WERI-Rb-1 (cell line): ENCODE results near the gene PIEZO2.

Source experiments
- DNase-seq: peaks from one replicate; pipeline ENCODE4 v3.0.0-alpha.2; 2020
- H3K27ac ChIP-seq: fragments of 250-450 bp; sonication (Bioruptor Pico); 2 replicates; pipeline ENCODE4 v1.5.1; 2020; ENCODE audit warnings: mild to moderate bottlenecking, moderate library complexity
- H3K27me3 ChIP-seq: fragments of 250-450 bp; sonication (Bioruptor Pico); 2 replicates; pipeline ENCODE4 v1.5.1; 2021; ENCODE audit warnings: mild to moderate bottlenecking, low read depth, moderate library complexity; ENCODE audit not compliant: insufficient read depth, severe bottlenecking
- H3K36me3 ChIP-seq: fragments of 250-450 bp; sonication (Bioruptor Pico); 2 replicates; pipeline ENCODE4 v1.5.1; 2020; ENCODE audit warnings: mild to moderate bottlenecking, moderate library complexity
- H3K4me3 ChIP-seq: 2 replicates; pipeline ENCODE4 v1.5.1; 2011; ENCODE audit warnings: low read depth, mild to moderate bottlenecking, control low read depth, low read length
- H3K9me3 ChIP-seq: fragments of 250-450 bp; sonication (Bioruptor Pico); 2 replicates; pipeline ENCODE4 v1.5.1; 2021; ENCODE audit warnings: mild to moderate bottlenecking, moderate library complexity; ENCODE audit not compliant: severe bottlenecking
- CTCF ChIP-seq: IDR thresholded peaks from 2 replicates; pipeline ENCODE4 v1.5.1; 2011; ENCODE audit warnings: low read depth, mild to moderate bottlenecking, control low read depth, inconsistent platforms, low read length

The PIEZO2 gene

DNA sequence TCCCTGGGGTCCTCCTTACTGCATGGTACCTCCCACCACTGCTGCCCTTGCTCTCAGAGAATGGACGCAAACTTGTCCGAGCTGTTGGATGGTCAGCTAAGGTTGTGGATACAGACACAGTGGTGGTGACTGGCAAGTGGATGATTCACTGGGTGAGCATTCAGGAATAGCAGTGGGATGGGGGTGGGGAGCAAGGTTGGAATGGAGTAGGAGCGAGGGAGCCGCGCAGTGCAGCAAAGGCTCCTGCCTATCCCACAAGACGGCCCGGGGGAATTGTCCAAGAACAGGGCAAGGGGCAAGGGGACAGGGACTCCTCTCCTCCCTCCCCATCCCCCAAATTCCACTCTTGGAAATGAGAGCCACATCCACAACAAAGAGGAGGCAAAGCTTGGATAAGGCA, 102.2 kb downstream of the PIEZO2 start:
- H3K27ac ChIP-seq, result no peak overlapping the region
- H3K9me3 ChIP-seq, result no peaks in the 10 kb centered on the region
- no peaks in the 10 kb centered on the region for H3K36me3 ChIP-seq
- no peak for DNase-seq
- peaks cover 2% of the 10 kb centered on the region for H3K27me3 ChIP-seq
- no peak for TF ChIP-seq CTCF
- no peak overlapping the region for H3K4me3 ChIP-seq

DNA sequence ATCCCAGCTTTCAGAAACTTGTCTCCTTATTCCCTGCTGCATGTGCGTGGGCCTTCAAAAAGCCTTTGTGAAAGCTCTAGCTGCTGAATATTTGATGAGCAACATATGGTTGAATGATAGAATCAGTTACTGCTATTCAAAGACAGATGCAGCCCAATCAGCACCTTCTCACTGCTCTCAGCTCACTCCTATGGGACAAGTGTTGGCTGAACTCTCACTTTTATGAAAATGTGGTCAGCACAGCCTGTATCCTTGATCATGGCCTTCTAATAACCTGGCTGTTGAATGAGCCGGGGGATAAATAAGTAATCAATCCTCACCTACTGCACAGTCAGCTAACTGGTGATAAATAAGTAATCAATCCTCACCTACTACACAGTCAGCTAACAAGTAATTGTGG, 103.2 kb downstream of the PIEZO2 start:
- H3K4me3 ChIP-seq, result no peak overlapping the region
- no peaks in the 10 kb centered on the region for H3K36me3 ChIP-seq
- no peak for TF ChIP-seq CTCF
- no peaks in the 10 kb centered on the region for H3K9me3 ChIP-seq
- H3K27me3 ChIP-seq, result peaks cover 2% of the 10 kb centered on the region
- H3K27ac ChIP-seq, result no peak overlapping the region
- no peak for DNase-seq

- Histone ChIP-seq H3K9me3 (no peaks in the 10 kb centered on the region), H3K27me3 (peaks cover 8% of the 10 kb centered on the region)
These were observed 105.7 kb downstream of the PIEZO2 start for GRCh38 chr18:11043694-11044093.

GRCh38 chr18:11042247-11042646, 107.1 kb downstream of the PIEZO2 start:
- H3K27ac ChIP-seq, result no peak overlapping the region
- DNase-seq, result no peak
- no peaks in the 10 kb centered on the region for H3K9me3 ChIP-seq
- H3K36me3 ChIP-seq, result no peaks in the 10 kb centered on the region
- peaks cover 6% of the 10 kb centered on the region for H3K27me3 ChIP-seq
- no peak for TF ChIP-seq CTCF
- no peak overlapping the region for H3K4me3 ChIP-seq

More at GRCh38 chr18:11043694-11044093, 105.7 kb downstream of the PIEZO2 start:
- H3K27ac ChIP-seq, result no peak overlapping the region
- no peak for TF ChIP-seq CTCF
- H3K36me3 ChIP-seq, result no peaks in the 10 kb centered on the region
- no peak for DNase-seq
- no peak overlapping the region for H3K4me3 ChIP-seq

- peak; percentile 49 for DNase-seq
- no peak overlapping the region for H3K27ac ChIP-seq
- H3K27me3 ChIP-seq, result peaks cover 6% of the 10 kb centered on the region
- TF ChIP-seq CTCF, result peak; percentile 71
- H3K36me3 ChIP-seq, result no peaks in the 10 kb centered on the region
- H3K9me3 ChIP-seq, result no peaks in the 10 kb centered on the region
- H3K4me3 ChIP-seq, result no peak overlapping the region
These were observed 108.3 kb downstream of the PIEZO2 start for GRCh38 chr18:11040823-11041656.

GRCh38 chr18:11040359-11040758, 109.0 kb downstream of the PIEZO2 start:
- no peak for DNase-seq
- Histone ChIP-seq H3K36me3 (no peaks in the 10 kb centered on the region), H3K27ac (no peak overlapping the region), H3K27me3 (peaks cover 6% of the 10 kb centered on the region), H3K4me3 (no peak overlapping the region), H3K9me3 (no peaks in the 10 kb centered on the region)
- no peak for TF ChIP-seq CTCF
